Measurements from ENCODE around the gene TNS3. TPM values are rescaled to one million over a fixed set of nuclear protein-coding genes. Genes with fewer than 3 reads are reported as not detected.
A peak's percentile ranks its signal among the peaks of the same experiment; 100 is the strongest.

TNS3 gene
- total RNA-seq, 4 donors from 2014 or later: 27.2 to 110 (median 47.5) TPM

DNA sequence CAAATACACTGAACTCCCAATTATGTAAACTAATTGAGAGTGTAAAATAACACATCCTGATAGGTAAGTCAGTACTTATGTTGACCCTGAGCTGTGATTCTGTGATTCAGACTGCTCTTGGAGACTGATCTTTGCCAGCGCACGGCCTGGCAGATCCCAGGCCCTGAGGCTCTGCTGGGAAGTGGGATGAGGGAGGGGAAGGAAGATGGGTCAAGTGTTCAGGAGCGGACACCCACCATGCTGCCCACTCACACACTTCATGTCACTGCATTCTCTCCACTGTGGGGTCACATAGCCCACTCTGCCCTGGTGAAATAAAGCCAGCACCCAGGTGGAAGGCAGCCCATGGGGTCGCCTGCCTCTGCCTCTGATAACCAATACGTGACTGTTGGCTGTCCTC is 226.2 kb downstream of the TNS3 start:
- no peak overlapping the region for H3K27ac ChIP-seq
- no peaks in the 10 kb centered on the region for H3K36me3 ChIP-seq
- H3K4me3 ChIP-seq: no peak overlapping the region
- intact Hi-C loops (cut with DNase I; ENCODE audit: low total_unique reads): no loop called here
- DNase-seq: no peak
- no peaks in the 10 kb centered on the region for H3K27me3 ChIP-seq
- no peak for TF ChIP-seq POLR2A (IDR thresholded peaks at IDR 0.05)
- TF ChIP-seq, protein P1, sequence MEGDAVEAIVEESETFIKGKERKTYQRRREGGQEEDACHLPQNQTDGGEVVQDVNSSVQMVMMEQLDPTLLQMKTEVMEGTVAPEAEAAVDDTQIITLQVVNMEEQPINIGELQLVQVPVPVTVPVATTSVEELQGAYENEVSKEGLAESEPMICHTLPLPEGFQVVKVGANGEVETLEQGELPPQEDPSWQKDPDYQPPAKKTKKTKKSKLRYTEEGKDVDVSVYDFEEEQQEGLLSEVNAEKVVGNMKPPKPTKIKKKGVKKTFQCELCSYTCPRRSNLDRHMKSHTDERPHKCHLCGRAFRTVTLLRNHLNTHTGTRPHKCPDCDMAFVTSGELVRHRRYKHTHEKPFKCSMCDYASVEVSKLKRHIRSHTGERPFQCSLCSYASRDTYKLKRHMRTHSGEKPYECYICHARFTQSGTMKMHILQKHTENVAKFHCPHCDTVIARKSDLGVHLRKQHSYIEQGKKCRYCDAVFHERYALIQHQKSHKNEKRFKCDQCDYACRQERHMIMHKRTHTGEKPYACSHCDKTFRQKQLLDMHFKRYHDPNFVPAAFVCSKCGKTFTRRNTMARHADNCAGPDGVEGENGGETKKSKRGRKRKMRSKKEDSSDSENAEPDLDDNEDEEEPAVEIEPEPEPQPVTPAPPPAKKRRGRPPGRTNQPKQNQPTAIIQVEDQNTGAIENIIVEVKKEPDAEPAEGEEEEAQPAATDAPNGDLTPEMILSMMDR (IDR thresholded peaks at IDR 0.05): no peak
- H3K9me3 ChIP-seq: no peaks in the 10 kb centered on the region
- H3K4me1 ChIP-seq: no peaks in the 10 kb centered on the region

DNA sequence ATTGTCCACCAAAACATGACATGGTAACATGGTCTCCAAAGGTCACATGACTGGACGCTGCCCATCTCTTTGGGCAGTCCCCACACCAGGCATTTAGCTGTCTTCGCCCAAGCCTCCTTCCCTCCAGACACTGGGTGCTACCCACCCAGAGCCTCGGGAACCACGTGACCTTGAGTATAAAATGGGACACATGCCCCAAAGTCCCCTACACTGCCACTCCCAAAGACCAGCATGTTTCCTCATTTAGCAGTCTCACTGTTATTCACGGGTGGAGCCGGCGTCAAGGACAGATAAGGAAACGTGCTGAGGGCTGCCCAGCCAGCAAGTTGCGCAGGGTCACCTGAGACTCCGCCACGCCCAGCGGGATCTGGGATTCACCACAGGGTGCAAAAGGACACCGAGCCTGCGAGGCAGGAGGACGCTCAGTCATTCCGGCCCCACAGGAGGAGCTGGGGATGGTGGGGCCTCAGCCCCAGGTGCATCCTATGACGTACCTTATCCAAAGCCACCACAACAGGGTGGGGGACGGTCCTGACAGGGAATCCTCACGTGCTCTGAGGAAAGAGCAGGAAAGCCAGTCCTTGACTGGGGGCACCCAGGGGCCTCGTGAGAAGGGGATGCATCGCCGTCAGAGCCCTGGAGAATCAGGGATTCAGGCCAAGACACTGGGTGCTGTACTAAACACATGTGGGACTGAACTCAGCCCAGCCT is 226.9 kb downstream of the TNS3 start:
- intact Hi-C loops (cut with DNase I; ENCODE audit: low total_unique reads): no loop called here
- no peaks in the 10 kb centered on the region for H3K27me3 ChIP-seq
- no peak for TF ChIP-seq POLR2A (IDR thresholded peaks at IDR 0.05)
- H3K4me3 ChIP-seq: no peak overlapping the region
- H3K4me1 ChIP-seq: no peaks in the 10 kb centered on the region
- no peak overlapping the region for H3K27ac ChIP-seq
- no peaks in the 10 kb centered on the region for H3K9me3 ChIP-seq
- DNase-seq: no peak
- no peaks in the 10 kb centered on the region for H3K36me3 ChIP-seq

DNA sequence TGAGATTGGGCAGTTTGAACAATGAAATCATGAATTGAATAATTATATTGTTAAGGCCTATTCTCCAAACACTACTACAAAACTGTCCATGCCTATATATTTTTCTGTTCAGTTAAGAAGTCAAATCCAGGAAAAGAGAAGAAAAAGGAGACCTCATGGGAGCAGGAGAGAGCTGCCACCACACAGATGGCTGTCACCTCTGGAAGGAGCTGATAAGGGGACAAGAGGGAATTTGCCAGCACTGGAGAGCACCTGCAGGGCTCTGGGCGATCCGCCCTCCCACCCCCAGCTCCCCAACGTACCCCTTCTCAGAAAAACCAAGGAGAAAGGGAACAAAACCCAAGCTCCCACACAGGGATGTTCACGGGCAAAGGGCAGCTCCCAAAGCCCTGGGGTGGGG is 227.8 kb downstream of the TNS3 start:
- H3K27me3 ChIP-seq: no peaks in the 10 kb centered on the region

DNA sequence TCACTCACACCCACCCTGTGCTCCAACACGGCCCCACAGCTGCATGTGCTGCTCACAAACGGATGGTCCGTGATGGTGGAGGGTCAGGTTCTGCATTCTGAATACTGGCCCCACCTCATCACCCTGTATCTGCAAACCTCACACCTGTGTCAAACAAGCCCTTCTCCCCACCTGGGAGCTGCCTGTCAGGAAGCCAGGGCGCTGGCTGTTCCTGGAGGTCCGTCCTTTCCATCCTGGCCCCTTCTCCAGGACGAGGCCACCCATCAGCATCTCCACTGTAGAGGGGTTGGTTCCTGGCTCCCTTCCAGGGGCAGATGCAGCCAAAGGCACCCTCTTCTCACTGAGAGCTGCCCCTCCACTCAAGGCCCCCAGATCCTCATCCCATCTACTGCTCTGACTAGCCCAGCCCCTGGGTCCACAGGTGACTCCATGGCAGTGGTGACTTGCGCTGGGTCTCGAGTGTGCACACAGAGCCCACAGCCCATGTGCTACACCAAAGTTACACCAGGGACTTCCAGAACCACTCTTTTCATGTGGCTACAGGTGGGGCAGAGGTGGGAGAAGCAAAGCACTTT is 229.4 kb downstream of the TNS3 start:
- H3K4me1 ChIP-seq: no peaks in the 10 kb centered on the region
- H3K4me3 ChIP-seq: no peak overlapping the region
- no peaks in the 10 kb centered on the region for H3K9me3 ChIP-seq
- intact Hi-C loops (cut with DNase I; ENCODE audit: low total_unique reads): no loop called here
- TF ChIP-seq POLR2A (IDR thresholded peaks at IDR 0.05): no peak
- TF ChIP-seq, protein P1 (IDR thresholded peaks at IDR 0.05): no peak
- H3K27me3 ChIP-seq: no peaks in the 10 kb centered on the region
- DNase-seq: no peak
- H3K27ac ChIP-seq: no peak overlapping the region
- H3K36me3 ChIP-seq: no peaks in the 10 kb centered on the region

More for the DNA sequence above, 227.8 kb downstream of the TNS3 start:
- H3K9me3 ChIP-seq: no peaks in the 10 kb centered on the region
- intact Hi-C loops (cut with DNase I; ENCODE audit: low total_unique reads): no loop called here
- DNase-seq: no peak
- no peak overlapping the region for H3K4me3 ChIP-seq
- H3K36me3 ChIP-seq: no peaks in the 10 kb centered on the region
- TF ChIP-seq, protein P1 (IDR thresholded peaks at IDR 0.05): no peak
- TF ChIP-seq POLR2A (IDR thresholded peaks at IDR 0.05): no peak
- H3K27ac ChIP-seq: no peak overlapping the region
- H3K4me1 ChIP-seq: no peaks in the 10 kb centered on the region

DNA sequence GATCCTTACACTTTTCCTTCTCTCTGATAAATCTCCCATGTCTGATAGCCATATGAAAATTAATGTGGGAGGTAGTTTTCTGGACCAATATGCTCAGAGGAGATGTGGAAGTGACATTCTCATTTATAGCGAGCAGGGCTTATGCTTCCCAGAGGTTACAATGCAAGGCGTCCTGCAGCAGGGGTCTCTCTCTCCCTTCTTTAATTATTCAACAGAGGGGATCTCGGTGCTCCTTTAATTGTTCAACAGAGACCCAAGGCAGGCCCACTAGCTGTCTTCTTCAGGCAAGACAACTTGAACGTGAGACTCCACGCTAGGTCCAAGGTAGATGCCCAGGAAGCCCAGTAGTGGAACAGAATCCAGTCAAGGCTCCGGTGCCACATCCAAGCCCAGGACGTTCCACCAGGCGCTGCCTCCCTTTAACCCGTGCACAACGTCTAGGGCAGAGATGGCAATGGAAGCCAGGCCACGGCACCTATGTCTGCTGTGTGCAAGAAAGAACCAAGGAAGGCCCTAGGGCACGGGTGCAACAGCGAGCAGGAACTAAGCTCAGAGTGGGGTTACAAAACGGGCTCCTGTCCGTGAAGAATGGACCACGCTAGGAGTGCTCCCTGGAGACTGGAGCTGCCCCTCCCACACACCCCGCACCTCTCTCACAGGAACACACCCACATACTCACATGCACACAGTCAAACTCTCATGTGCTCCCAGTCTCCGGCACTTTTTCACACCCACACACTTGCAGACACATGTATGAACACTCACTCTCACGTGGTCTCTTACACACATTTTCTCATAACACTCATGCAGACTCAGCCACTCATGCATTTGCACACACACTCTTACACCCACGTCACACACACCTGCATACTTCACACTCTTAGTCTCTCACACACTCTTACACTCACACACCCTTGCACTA is 230.4 kb downstream of the TNS3 start:
- DNase-seq: peak in 1 of 2 donors; percentile 5
- Histone ChIP-seq H3K36me3 (no peaks in the 10 kb centered on the region), H3K9me3 (no peaks in the 10 kb centered on the region), H3K4me3 (no peak overlapping the region), H3K27me3 (no peaks in the 10 kb centered on the region), H3K4me1 (no peaks in the 10 kb centered on the region), H3K27ac (no peak overlapping the region)
- intact Hi-C loops (cut with DNase I; ENCODE audit: low total_unique reads): no loop called here
- TF ChIP-seq, protein P1 (IDR thresholded peaks at IDR 0.05): no peak
- TF ChIP-seq POLR2A (IDR thresholded peaks at IDR 0.05): no peak

Measured in uterus (tissue), 4 donors.